ENCODE results near the gene HEATR5B. TPM values are rescaled to one million over a fixed set of nuclear protein-coding genes. Genes with fewer than 3 reads are reported as not detected.

HEATR5B gene
- polyA plus RNA-seq (2012; rRNA removed) = 10.8 and 17.5 TPM in 2 replicates
- polyA plus RNA-seq (2012; cell fraction: cytosol; rRNA removed) = 7.8 and 9.0 TPM in 2 replicates
- 20.2 and 44.3 TPM in 2 replicates for polyA plus RNA-seq (2012; cell fraction: nucleus; rRNA removed)

DNA sequence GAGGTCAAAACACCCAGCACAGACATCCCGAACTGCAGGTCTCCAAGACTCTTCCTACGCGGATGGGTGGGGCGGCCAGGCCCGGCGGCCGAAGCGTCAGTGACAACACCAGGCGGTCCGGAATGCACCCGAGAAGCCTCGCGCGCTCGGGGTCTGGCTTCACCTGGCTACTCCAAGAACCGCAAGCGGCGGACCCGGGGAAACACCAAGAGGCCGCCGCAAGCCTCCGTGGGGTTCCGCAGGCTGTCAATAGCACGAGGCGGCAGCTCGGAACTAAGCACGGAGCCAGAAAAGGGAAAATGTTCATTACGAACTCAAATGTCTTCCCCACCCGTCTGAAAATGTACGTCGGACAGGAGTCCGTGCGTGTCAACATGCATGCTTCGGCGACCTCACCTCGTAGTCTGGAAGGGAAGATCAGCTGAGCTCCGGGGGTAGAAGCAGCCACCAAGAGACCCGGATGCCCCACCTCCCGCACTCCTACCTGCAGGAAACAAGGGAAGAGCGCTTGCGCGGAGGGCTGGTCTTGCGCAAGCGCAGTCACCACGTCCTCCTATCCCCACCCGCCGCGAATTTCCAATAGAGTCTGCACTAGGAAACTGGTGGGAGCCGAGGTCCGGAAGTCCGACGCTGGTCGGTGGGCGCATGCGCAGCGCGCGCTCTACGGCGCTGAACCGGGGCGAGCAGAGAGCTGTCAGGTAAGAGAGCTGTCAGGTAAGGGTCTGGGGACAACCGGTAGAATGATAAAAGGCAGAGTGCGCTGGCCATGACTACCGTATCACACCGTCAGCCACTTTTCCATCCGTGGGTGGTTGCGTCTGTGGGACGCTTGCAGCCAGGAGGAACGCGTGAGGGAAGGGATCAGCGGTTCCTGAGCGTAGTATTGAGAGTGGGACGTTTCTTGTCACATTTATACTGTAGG lies at the start of gene HEATR5B, which contains the start of gene GPATCH11:
Gene HEATR5B, minus strand, starts transcription at position 500 of the 922 bp plus-strand sequence. CDS start 958 bp downstream, outside the sequence.
Gene GPATCH11, plus strand, starts transcription at position 646 of the 922 bp plus-strand sequence. CDS start 3,864 bp downstream, outside the sequence.
- peaks cover 4% of the 10 kb centered on the region for H3F3A ChIP-seq (replicated peaks; ENCODE audit: insufficient read depth)
- peaks cover 46% of the 10 kb centered on the region for H3K79me2 ChIP-seq (ENCODE audit: insufficient read depth)
- ChIA-PET POLR2A (no interaction called here), CTCF (interaction anchor here (0.7 to 1.6 kb wide), 3 partner anchors 11 to 1516 kb away, joined by 3 read pairs; no protein-coding TSS in a partner anchor)
- peaks cover 16 to 29% of the 10 kb centered on the region in 2 experiments for H3K36me3 ChIP-seq (replicated peaks in 1 of 2; ENCODE audit: control insufficient read depth in 1 of 2, insufficient read depth in 2 of 2, low read length in 1 of 2)
- no peaks in the 10 kb centered on the region for H4K20me1 ChIP-seq (ENCODE audit: insufficient read depth)
- WGBS (ENCODE audit: low lambda C conversion rate) = 1% methylated on average over 68 of the region's 74 CpGs
- H3K9me3 ChIP-seq = no peaks in the 10 kb centered on the region
- peak within 1 kb of the TSS; percentile 90 for H2AFZ ChIP-seq (ENCODE audit: low read depth)
- DNase-seq = peak; percentile 99
- H3K27me3 ChIP-seq (ENCODE audit: insufficient read depth) = no peaks in the 10 kb centered on the region
- TF ChIP-seq, protein P1, sequence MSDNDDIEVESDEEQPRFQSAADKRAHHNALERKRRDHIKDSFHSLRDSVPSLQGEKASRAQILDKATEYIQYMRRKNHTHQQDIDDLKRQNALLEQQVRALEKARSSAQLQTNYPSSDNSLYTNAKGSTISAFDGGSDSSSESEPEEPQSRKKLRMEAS (IDR thresholded peaks at IDR 0.05; ENCODE audit: low read depth) = peak; percentile 85
- TF ChIP-seq FOXM1 (IDR thresholded peaks at IDR 0.05; ENCODE audit: low read depth) (no peak), ELF1 (IDR thresholded peaks at IDR 0.05) (peak; percentile 82), GABPA (IDR thresholded peaks at IDR 0.05; ENCODE audit: low read depth) (peak; percentile 72), TAF1 (IDR thresholded peaks at IDR 0.05; ENCODE audit: borderline replicate concordance, low read depth, low read length) (peak; percentile 6; the same call in 1 of the 2 replicates), SIN3A (IDR thresholded peaks at IDR 0.05; ENCODE audit: borderline replicate concordance, low read depth, low read length) (peak; percentile 92), MEF2A (IDR thresholded peaks at IDR 0.05; ENCODE audit: borderline replicate concordance, low read depth) (no peak), POLR2AphosphoS5 (IDR thresholded peaks at IDR 0.05; ENCODE audit: low read depth, low read length) (peak; percentile 79), EP300 (IDR thresholded peaks at IDR 0.05; ENCODE audit: borderline replicate concordance in 1 of 2, low read depth in 1 of 2, low read length in 1 of 2) (0 out of 4 replicates have a peak, but pooled peaks of 1 of the 2 experiments have one; percentile 10), ZBTB33 (IDR thresholded peaks at IDR 0.05; ENCODE audit: borderline replicate concordance, low read depth) (no peak), RFX5 (IDR thresholded peaks at IDR 0.05; ENCODE audit: low read length) (0 out of 2 replicates have a peak, but pooled peaks have one; percentile 25), RCOR1 (IDR thresholded peaks at IDR 0.05; ENCODE audit: low read length) (0 out of 2 replicates have a peak, but pooled peaks have one; percentile 8), NRF1 (IDR thresholded peaks at IDR 0.05; ENCODE audit: low read depth, low read length) (peak; percentile 96), TCF12 (IDR thresholded peaks at IDR 0.05) (no peak), MXI1 (IDR thresholded peaks at IDR 0.05; ENCODE audit: low read depth, low read length) (peak; percentile 98)
- H3K4me1 ChIP-seq (ENCODE audit: control insufficient read depth in 1 of 2, insufficient read depth in 2 of 2, low read depth in 1 of 2, low read length in 1 of 2) = peaks cover 16 to 17% of the 10 kb centered on the region in 2 experiments; a peak in 3 of 4 replicates
- peak within 1 kb of the TSS; percentile 70 for H3K9ac ChIP-seq
- H3K4me3 ChIP-seq (ENCODE audit: low read depth in 2 of 2, low read length in 1 of 2) = peak within 1 kb of the TSS; percentile 78 to 99
- peak within 1 kb of the TSS; percentile 47 to 80; a peak in 3 of 4 replicates for H3K27ac ChIP-seq (ENCODE audit: low read depth in 2 of 2, low read length in 1 of 2)
- no peaks in the 10 kb centered on the region for H3K9me2 ChIP-seq
- peak within 1 kb of the TSS; percentile 87 for H3K4me2 ChIP-seq

Measured in SK-N-SH (cell line).